Vagina (tissue), 2 donors: ENCODE measurements around the gene PDZD7. TPM values are rescaled to one million over a fixed set of nuclear protein-coding genes. Genes with fewer than 3 reads are reported as not detected.

ENCODE experiments used
- DNase-seq, 2 donors: peaks; one replicate each; pipeline ENCODE4 v3.0.0-alpha.2; 2017; ENCODE audit errors: extremely low spot score in 2 of 2
- H3K27ac ChIP-seq: fragments of 200-600 bp; sonication (generic); one replicate; pipeline ENCODE4 v1.5.1; 2019
- H3K27me3 ChIP-seq: fragments of 200-600 bp; sonication (generic); one replicate; pipeline ENCODE4 v1.5.1; 2019
- H3K36me3 ChIP-seq, 2 donors: fragments of 200-600 bp; sonication (generic); one replicate each; pipeline ENCODE4 v1.5.1; 2017 to 2019
- H3K4me1 ChIP-seq: fragments of 200-600 bp; sonication (generic); one replicate; pipeline ENCODE4 v1.5.1; 2019
- H3K4me3 ChIP-seq, 2 donors: fragments of 200-600 bp; sonication (generic); 1 replicate in 1 of 2; 2 replicates in 1 of 2; pipeline ENCODE4 v1.5.1; 2016 to 2019
- H3K9me3 ChIP-seq: fragments of 200-600 bp; sonication (generic); one replicate; pipeline ENCODE4 v1.5.1; 2019
- CTCF ChIP-seq, 3 experiments: fragments of 450-650 bp in 2 of 3; fragments of 200-600 bp in 1 of 3; sonication (generic) in 1 of 3; IDR thresholded peaks; one replicate each; pipeline ENCODE4 v1.5.1; 2017 to 2019; ENCODE audit warnings: antibody characterized with exemption in 3 of 3, mild to moderate bottlenecking in 2 of 3, moderate library complexity in 2 of 3
- POLR2A ChIP-seq, 2 donors: fragments of 450-650 bp; IDR thresholded peaks; one replicate each; pipeline ENCODE4 v1.6.1; 2017; ENCODE audit warnings: antibody characterized with exemption in 2 of 2, mild to moderate bottlenecking in 2 of 2, moderate library complexity in 2 of 2
- POLR2AphosphoS5 ChIP-seq, 2 donors: sonication (generic); formaldehyde crosslinking; IDR thresholded peaks; one replicate each; pipeline ENCODE4 v1.9.0; 2017; ENCODE audit warnings: antibody characterized with exemption in 2 of 2, mild to moderate bottlenecking in 2 of 2, low read depth in 1 of 2; ENCODE audit not compliant: insufficient read depth in 1 of 2
- intact Hi-C: fragments of 100-400 bp; cut with DNase I; formaldehyde crosslinking; loops from one replicate; pipeline ENCODE4 v1.15.1; 2023
- total RNA-seq: library from RNA; depleted of rRNA; stranded (reverse); fragments of >200 nt; gene quantifications from one replicate; pipeline ENCODE4 v1.2.3, GENCODE V29; 2016

Gene PDZD7
- total RNA-seq, 1 donor from 2014 or later, result 1.5 TPM

GRCh38 chr10:100986952-100987684 lies 43.8 kb downstream of the PDZD7 start, which contains the start of the genes MRPL43 and TWNK:
Gene MRPL43, minus strand, starts transcription at chr10:100987497. Its CDS starts 54 bp downstream, at chr10:100987443.
Gene TWNK, plus strand, starts transcription at chr10:100987543. Its CDS starts 668 bp downstream, at chr10:100988211.
- Histone ChIP-seq H3K36me3 (peaks cover 0 to 34% of the 10 kb centered on the region in 2 donors), H3K4me1 (peaks cover 41% of the 10 kb centered on the region)

GRCh38 chr10:100986623-100986951 lies 44.3 kb downstream of the PDZD7 start:
- no peak for TF ChIP-seq CTCF (IDR thresholded peaks at IDR 0.05)
- no peak for TF ChIP-seq POLR2A (IDR thresholded peaks at IDR 0.05)
- no peak for TF ChIP-seq POLR2AphosphoS5 (IDR thresholded peaks at IDR 0.05; ENCODE audit: insufficient read depth in 1 of 2, low read depth in 1 of 2)
- DNase-seq, result no peak
- Histone ChIP-seq H3K36me3 (peaks cover 0 to 34% of the 10 kb centered on the region in 2 donors), H3K27me3 (no peaks in the 10 kb centered on the region), H3K9me3 (no peaks in the 10 kb centered on the region), H3K4me3 (peak overlapping the region; percentile 92 to 99), H3K4me1 (peaks cover 41% of the 10 kb centered on the region), H3K27ac (peak overlapping the region; percentile 85)
- intact Hi-C loops, result no loop called here

More at GRCh38 chr10:100986952-100987684, 43.8 kb downstream of the PDZD7 start, which contains the start of the genes MRPL43 and TWNK:
- peak within 1 kb of the TSS; percentile 85 for H3K27ac ChIP-seq
- TF ChIP-seq POLR2AphosphoS5 (IDR thresholded peaks at IDR 0.05; ENCODE audit: insufficient read depth in 1 of 2, low read depth in 1 of 2) (peak; percentile 84 to 89), CTCF (IDR thresholded peaks at IDR 0.05) (no peak)
- H3K9me3 ChIP-seq, result no peaks in the 10 kb centered on the region
- intact Hi-C loops, result no loop called here
- H3K27me3 ChIP-seq, result no peaks in the 10 kb centered on the region
- peak within 1 kb of the TSS; percentile 92 to 99 for H3K4me3 ChIP-seq
- DNase-seq, result no peak

- DNase-seq, result no peak
- TF ChIP-seq POLR2AphosphoS5 (IDR thresholded peaks at IDR 0.05; ENCODE audit: insufficient read depth in 1 of 2, low read depth in 1 of 2) (no peak), CTCF (IDR thresholded peaks at IDR 0.05) (no peak)
- intact Hi-C loops, result no loop called here
- H3K36me3 ChIP-seq, result peaks cover 0 to 22% of the 10 kb centered on the region in 2 donors
- H3K4me1 ChIP-seq, result peaks cover 41% of the 10 kb centered on the region
- no peak overlapping the region for H3K27ac ChIP-seq
- H3K9me3 ChIP-seq, result no peaks in the 10 kb centered on the region
- no peaks in the 10 kb centered on the region for H3K27me3 ChIP-seq
- no peak overlapping the region for H3K4me3 ChIP-seq
Measured at GRCh38 chr10:100985336-100985735, 45.6 kb downstream of the PDZD7 start.

GRCh38 chr10:100984672-100985177 lies 46.2 kb downstream of the PDZD7 start:
- Histone ChIP-seq H3K4me3 (no peak overlapping the region), H3K36me3 (peaks cover 0 to 16% of the 10 kb centered on the region in 2 donors), H3K27me3 (no peaks in the 10 kb centered on the region), H3K4me1 (peaks cover 37% of the 10 kb centered on the region), H3K27ac (no peak overlapping the region), H3K9me3 (no peaks in the 10 kb centered on the region)
- intact Hi-C loops, result no loop called here
- no peak for DNase-seq
- no peak for TF ChIP-seq CTCF (IDR thresholded peaks at IDR 0.05)
- no peak for TF ChIP-seq POLR2A (IDR thresholded peaks at IDR 0.05)
- no peak for TF ChIP-seq POLR2AphosphoS5 (IDR thresholded peaks at IDR 0.05; ENCODE audit: insufficient read depth in 1 of 2, low read depth in 1 of 2)
